22Rv1 (cell line): ENCODE measurements around the gene KREMEN1.

Experiments
- H3K27ac ChIP-seq: fragments of 450-650 bp; 2 replicates; pipeline ENCODE4 v1.5.1; 2017
- ZFX ChIP-seq: fragments of 450-650 bp; IDR thresholded peaks from 2 replicates; pipeline ENCODE4 v1.6.1; 2017; ENCODE audit warnings: antibody characterized with exemption, borderline replicate concordance
- TF ChIP-seq, protein P1 (sequence below): fragments of 450-650 bp; IDR thresholded peaks from 2 replicates; pipeline ENCODE4 v1.5.1; 2017; ENCODE audit warnings: mild to moderate bottlenecking

KREMEN1 gene

DNA sequence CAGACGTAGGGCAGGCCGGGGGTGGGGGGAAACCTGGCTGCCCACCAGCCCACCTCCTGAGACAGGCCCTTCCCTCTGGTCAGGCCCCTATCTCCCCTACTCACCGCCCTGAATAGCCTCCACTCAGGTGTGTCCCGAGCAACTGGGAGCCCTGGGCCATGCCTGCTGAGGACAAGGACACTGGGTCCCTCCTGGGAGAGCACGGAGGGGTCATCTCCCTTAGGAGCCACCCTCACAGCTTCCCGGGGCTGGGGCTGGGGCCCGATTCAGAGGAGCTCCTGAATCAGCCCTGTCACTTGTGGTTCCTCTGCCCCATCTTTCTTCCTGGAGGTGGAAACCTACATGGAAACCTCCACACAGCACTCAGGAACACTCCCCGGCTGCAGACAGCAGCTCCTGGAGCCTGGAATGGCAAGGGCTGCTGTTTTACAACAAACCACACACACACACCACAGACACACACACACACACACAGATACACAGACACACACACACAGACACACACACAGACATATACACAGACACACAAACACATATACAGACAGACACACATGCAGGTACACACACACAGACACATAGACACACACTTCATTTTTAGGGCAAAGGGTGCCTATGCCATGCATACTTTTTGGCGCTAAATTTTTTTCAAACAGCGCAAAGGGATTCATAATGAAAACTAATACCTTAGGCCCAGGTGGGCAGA, 123.3 kb downstream of the KREMEN1 start:
- TF ChIP-seq, protein P1, sequence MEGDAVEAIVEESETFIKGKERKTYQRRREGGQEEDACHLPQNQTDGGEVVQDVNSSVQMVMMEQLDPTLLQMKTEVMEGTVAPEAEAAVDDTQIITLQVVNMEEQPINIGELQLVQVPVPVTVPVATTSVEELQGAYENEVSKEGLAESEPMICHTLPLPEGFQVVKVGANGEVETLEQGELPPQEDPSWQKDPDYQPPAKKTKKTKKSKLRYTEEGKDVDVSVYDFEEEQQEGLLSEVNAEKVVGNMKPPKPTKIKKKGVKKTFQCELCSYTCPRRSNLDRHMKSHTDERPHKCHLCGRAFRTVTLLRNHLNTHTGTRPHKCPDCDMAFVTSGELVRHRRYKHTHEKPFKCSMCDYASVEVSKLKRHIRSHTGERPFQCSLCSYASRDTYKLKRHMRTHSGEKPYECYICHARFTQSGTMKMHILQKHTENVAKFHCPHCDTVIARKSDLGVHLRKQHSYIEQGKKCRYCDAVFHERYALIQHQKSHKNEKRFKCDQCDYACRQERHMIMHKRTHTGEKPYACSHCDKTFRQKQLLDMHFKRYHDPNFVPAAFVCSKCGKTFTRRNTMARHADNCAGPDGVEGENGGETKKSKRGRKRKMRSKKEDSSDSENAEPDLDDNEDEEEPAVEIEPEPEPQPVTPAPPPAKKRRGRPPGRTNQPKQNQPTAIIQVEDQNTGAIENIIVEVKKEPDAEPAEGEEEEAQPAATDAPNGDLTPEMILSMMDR = no peak
- TF ChIP-seq ZFX = no peak
- H3K27ac ChIP-seq = no peak overlapping the region

DNA sequence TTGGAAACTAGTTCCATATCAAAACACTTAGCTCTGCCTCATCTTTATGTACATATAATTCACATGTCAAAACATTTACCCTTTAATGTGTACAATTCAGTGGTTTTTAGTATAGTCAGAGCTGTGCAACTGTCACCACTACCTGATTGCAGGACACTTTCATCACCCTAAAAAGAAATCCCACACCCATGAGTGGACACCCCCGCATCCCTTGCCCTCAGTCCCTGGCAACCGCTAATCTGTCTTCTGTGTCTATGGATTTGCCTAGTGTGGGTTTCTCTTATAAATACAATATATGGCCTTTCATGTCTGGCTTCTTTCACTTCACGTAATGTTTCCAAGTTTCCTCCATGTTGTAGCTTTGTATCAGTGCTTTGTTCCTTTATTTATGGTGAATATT, 124.3 kb downstream of the KREMEN1 start:
- H3K27ac ChIP-seq = no peak overlapping the region
- TF ChIP-seq ZFX = no peak

DNA sequence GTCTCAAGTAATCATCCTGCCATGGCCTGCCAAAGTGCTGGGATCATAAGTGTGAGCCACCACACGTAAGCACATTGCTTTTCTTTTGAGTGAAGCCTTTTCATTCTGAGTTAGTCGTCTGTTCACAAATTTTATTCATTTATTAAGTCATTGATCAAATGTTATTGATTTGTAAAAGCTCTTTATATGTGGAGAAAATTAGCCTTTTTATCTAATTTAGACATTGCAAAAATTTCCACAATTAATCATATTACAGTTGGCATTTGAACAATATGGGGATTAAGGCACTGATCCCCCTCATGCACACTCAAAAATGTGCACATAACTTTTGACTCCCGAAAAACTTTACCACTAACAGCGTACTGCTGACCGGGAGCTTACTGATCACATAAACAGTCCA, 125.4 kb downstream of the KREMEN1 start:
- no peak overlapping the region for H3K27ac ChIP-seq
- TF ChIP-seq, protein P1 = no peak
- no peak for TF ChIP-seq ZFX

DNA sequence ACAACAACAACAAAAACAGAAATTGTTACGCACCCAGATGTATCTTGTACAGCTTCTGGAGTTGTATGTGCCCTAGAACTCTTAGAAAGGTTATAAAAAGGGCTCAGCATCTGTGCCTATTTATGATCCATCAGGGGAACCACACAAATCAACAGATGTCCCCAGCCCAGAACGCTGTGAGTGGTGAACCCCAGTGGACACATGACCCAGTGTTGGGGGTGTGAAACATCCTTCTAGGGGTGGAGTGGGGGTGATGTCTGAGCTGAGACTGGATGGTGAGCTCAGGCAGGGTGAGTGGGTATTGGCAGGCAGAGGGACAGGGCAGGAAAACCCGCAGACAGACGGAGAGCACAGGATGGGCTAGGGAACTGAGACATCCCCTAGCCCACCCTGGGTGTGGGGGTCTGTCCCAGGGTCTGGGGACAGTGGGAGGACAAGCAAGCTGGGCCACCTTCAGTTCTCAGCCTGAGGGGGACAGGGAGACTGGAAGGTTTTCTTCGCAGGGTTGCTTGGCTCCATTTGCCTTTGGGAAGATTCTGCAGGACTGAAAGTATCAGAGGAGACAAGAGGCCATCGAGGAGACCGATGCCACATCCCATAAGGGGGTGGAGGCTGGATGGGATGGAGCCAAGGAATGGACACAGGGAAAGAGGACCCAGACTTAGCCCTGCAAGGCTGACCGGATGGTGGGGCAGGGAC, 127.0 kb downstream of the KREMEN1 start:
- TF ChIP-seq, protein P1 = no peak
- no peak for TF ChIP-seq ZFX
- no peak overlapping the region for H3K27ac ChIP-seq

DNA sequence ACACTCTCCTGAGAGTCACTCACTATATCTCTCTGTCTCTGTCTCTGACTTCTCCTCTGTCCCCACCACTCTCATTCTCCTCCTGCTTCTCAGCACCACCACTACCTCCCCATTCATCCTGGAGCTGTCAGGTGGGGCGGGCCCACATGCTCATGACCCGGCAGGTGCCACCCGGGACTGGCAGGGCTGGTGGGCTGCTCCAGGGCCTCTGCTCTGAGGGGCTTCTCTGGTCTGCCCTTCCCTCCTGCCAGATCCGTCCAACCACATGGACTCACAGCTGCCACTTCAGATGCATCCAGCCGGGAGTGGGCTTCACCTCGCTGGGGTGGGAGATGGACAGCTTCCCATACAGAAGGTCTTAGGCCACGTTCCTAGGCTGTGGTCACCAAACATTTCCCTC, 128.1 kb downstream of the KREMEN1 start:
- H3K27ac ChIP-seq = no peak overlapping the region
- TF ChIP-seq, protein P1 = no peak
- no peak for TF ChIP-seq ZFX

DNA sequence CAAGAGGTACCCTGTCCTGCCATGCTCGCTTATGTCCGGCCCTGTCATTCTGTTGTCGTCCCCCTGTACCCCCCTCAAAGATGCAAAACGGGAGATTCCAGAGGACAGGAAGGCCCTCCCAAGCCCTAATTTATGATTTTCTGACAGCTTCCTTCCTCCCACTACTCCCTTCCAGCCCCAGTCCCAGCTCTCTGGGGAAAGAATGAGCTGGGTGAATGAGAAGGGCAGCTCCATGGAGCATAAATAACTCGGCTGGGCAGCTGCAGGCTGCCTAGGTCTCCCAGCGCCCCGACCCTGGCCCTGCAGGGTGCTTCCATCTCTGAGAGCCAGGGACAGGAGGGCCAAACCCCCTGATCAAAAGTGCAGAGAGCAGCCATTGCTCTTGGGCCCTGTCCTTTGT, 128.9 kb downstream of the KREMEN1 start:
- TF ChIP-seq, protein P1 = no peak
- TF ChIP-seq ZFX = no peak
- no peak overlapping the region for H3K27ac ChIP-seq

DNA sequence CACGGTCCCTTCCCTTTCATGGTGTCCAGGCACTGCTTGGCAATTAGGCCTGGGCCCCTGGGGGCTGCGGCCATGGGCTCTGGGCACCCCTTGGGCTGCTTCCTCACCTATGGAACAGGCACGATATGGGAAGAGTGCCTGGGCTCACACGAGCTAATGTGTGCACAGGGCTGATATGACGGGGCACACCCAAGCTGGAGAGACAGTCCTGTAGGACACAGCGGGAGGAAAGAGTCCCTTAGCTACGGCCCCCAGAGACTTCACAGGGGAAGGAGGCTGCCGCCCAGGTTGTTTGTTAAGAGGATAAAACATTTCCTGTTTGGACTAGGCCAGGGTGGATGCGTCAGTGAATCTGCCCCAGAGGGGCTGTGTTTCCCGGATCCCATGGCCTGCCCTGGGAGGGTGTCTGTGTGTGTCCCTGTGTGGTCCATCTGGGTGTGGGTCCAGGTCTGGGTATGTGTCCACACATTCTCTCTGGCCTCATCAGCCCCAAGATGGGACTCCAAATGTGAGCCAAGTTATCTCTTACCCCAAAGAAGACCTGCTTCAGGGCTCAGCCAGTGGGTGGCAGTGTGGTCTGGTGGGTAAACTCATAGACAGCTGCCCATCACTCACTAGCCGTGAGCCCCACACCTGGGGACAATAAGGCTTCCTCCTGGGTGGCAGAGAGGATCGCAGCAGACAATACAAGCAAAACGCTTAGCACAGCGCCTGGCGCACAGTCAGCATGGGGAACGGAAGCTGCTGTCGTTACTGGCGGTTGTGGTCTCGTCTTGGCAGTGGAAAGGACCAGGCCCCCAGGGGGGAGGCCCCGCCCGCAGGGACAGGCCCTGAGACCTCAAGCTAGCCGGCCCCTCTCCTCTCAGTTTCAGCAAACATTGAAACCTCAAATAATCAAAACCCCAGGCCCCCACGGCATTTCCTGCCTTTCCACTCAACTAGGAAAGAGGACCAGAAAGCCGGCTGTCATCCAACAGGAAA, 129.7 kb downstream of the KREMEN1 start:
- no peak overlapping the region for H3K27ac ChIP-seq
- TF ChIP-seq ZFX = no peak
- TF ChIP-seq, protein P1 = peak; percentile 49
